Umbilical cord (tissue), 2 donors: Measurements from ENCODE around the gene RAD51D. TPM values are rescaled to one million over a fixed set of nuclear protein-coding genes. Genes with fewer than 3 reads are reported as not detected.
A peak's percentile ranks its signal among the peaks of the same experiment; 100 is the strongest.
"Not testable (repeated sequence)": the region's sequence is repeated elsewhere in the genome, so short reads cannot be mapped to it uniquely, and the experiment has no call there.

Experiments
- DNase-seq: peaks from one replicate; pipeline ENCODE4 v3.0.0-alpha.2; 2015; ENCODE audit warnings: low spot score
- total RNA-seq: library from RNA; depleted of rRNA; stranded (reverse); fragments of >200 nt; gene quantifications from one replicate; pipeline ENCODE4 v1.2.3, GENCODE V29; 2014; ENCODE audit warnings: low replicate concordance; ENCODE audit not compliant: insufficient read depth

RAD51D gene
- 3.4 TPM for total RNA-seq

- DNase-seq, result peak; percentile 72
These were observed at the start of gene RAD51D for GRCh38 chr17:35119370-35120165. RAD51D (minus strand) TSS chr17:35119860; CDS start chr17:35119613, 247 bp downstream.

GRCh38 chr17:35167666-35168065 lies 48.0 kb upstream of the RAD51D start:
- DNase-seq, result no peak

- DNase-seq, result no peak
These were observed 47.4 kb upstream of the RAD51D start for GRCh38 chr17:35167046-35167445.

- DNase-seq, result no peak
These were observed 46.9 kb upstream of the RAD51D start for GRCh38 chr17:35166526-35166925.

GRCh38 chr17:35164716-35165115 lies 45.1 kb upstream of the RAD51D start:
- DNase-seq, result no peak

- no peak for DNase-seq
These were observed 44.2 kb upstream of the RAD51D start for GRCh38 chr17:35163886-35164285.

- no peak for DNase-seq
These were observed 43.1 kb upstream of the RAD51D start for GRCh38 chr17:35162755-35163154.

- no peak for DNase-seq
These were observed 41.7 kb upstream of the RAD51D start for GRCh38 chr17:35161281-35161761.

- no peak for DNase-seq
These were observed 40.9 kb upstream of the RAD51D start for GRCh38 chr17:35160354-35161201.

- no peak for DNase-seq
These were observed 40.3 kb upstream of the RAD51D start for GRCh38 chr17:35159940-35160339.

- no peak for DNase-seq
These were observed 35.6 kb upstream of the RAD51D start for GRCh38 chr17:35155246-35155645.

GRCh38 chr17:35154196-35155165 lies 34.8 kb upstream of the RAD51D start:
- DNase-seq, result no peak

GRCh38 chr17:35152421-35153140 lies 32.9 kb upstream of the RAD51D start:
- DNase-seq, result no peak

GRCh38 chr17:35151080-35151479 lies 31.4 kb upstream of the RAD51D start:
- not testable (repeated sequence) for DNase-seq

GRCh38 chr17:35149941-35150340 lies 30.3 kb upstream of the RAD51D start:
- no peak for DNase-seq

GRCh38 chr17:35148144-35148543 lies 28.5 kb upstream of the RAD51D start:
- DNase-seq, result no peak

GRCh38 chr17:35147375-35147905 lies 27.8 kb upstream of the RAD51D start, which contains the start of gene UNC45B:
UNC45B (plus strand) TSS chr17:35147817; CDS start chr17:35148264, 447 bp downstream.
- DNase-seq, result no peak

- no peak for DNase-seq
These were observed 26.7 kb upstream of the RAD51D start for GRCh38 chr17:35146214-35146833.

- DNase-seq, result no peak
These were observed 25.2 kb upstream of the RAD51D start for GRCh38 chr17:35144840-35145239.

- DNase-seq, result no peak
These were observed 22.8 kb upstream of the RAD51D start for GRCh38 chr17:35142467-35142796.
